Skeletal muscle cell (primary cell): Measurements from ENCODE around the gene GSTA4.

Source experiments
- DNase-seq: peaks from one replicate; pipeline ENCODE4 v3.0.0-alpha.2; 2010; ENCODE audit warnings: low read depth
- H3K4me3 ChIP-seq: 2 replicates; pipeline ENCODE4 v1.5.1; 2011; ENCODE audit warnings: low read depth, mild to moderate bottlenecking, control low read depth, low read length, moderate library complexity

Gene GSTA4

DNA sequence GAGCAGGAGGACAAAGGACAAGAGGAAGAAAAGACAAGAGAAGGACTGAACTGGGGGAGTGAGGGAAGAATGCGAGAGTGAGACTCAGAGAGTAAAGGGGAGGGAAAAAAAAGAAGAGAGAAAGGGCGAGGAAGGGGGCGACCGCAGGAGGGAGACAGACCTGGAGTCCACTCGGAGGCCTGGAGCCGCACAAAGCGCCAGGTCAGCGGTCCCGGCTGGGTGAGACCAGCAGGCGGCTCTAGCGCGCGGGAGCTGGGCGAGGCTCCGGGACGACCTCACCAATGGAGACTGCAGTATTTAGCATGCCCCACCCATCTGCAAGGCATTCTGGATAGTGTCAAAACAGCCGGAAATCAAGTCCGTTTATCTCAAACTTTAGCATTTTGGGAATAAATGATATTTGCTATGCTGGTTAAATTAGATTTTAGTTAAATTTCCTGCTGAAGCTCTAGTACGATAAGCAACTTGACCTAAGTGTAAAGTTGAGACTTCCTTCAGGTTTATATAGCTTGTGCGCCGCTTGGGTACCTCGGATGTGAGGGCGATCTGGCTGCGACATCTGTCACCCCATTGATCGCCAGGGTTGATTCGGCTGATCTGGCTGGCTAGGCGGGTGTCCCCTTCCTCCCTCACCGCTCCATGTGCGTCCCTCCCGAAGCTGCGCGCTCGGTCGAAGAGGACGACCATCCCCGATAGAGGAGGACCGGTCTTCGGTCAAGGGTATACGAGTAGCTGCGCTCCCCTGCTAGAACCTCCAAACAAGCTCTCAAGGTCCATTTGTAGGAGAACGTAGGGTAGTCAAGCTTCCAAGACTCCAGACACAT lies at the start of gene GSTA4:
GSTA4 (minus strand) TSS at position 196 of the 824 bp plus-strand sequence. CDS start 1,041 bp downstream, outside the sequence.
- DNase-seq = peak; percentile 94
- H3K4me3 ChIP-seq = peak within 1 kb of the TSS; percentile 76

DNA sequence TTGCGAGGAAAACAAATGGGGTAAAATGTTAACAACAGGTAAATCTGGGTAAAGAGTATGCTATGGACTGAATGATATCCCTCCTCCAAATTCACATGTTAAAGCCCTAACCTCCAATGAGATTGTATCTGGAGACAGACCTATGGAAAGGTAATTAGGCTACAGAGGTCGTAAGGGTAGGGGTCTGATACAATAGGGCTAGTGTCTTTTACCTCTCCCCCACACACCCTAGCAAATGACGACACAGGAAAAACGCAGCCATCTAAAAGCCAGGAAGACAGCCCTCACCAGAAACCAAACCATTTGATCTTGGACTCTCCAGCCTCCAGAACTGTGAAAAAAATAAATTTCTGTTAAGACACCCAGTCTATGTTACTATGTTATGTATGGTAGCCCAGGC lies 49.5 kb upstream of the GSTA4 start:
- no peak for DNase-seq
- no peak overlapping the region for H3K4me3 ChIP-seq

- no peak overlapping the region for H3K4me3 ChIP-seq
- DNase-seq = no peak
These were observed 49.0 kb upstream of the GSTA4 start for GRCh38 chr6:53044071-53044470.

DNA sequence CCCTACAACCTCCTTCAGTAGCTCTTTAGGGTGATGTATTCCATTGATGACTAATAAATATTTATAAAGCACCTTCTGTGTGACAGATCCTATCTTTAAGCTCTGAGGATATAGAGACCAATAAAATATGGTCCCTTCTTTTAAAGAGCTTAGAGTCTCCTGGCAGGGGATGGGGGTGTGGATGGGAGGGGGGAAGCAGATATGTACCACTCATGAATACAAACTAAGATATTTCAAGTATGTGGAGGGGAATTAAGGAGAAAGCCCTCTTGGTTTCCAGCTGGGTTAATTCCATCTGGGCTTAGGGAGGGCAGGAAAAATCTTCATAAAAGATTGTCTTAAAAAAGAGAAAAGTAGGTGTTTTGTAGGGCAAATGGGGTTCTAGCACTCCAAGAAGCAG lies 48.5 kb upstream of the GSTA4 start:
- no peak overlapping the region for H3K4me3 ChIP-seq
- DNase-seq = no peak

- H3K4me3 ChIP-seq = no peak overlapping the region
- DNase-seq = peak; percentile 69
These were observed 47.0 kb upstream of the GSTA4 start for GRCh38 chr6:53042112-53042511.

- no peak overlapping the region for H3K4me3 ChIP-seq
- DNase-seq = peak; percentile 50
These were observed 46.3 kb upstream of the GSTA4 start for GRCh38 chr6:53041356-53041755.

GRCh38 chr6:53038596-53038995 lies 43.5 kb upstream of the GSTA4 start:
- no peak for DNase-seq
- H3K4me3 ChIP-seq = no peak overlapping the region

DNA sequence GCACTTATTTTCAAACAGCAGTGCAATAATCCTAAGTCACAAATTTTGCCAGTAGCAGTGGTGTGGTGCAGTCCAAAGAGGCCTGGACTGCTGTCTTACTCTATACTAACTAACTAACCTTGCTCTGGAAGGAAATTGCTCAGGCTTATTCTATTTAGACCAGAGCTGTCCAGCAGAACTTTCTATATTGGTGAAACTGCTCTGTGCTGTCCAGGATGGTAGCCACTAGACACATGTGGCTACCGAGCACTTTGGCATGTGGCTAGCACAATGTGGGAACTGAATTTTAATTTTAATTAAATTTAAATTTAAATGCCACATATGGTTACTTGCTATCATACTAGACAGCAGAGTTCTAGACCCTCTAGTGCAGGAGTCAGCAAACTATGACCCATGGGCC lies 43.1 kb upstream of the GSTA4 start:
- no peak for DNase-seq
- H3K4me3 ChIP-seq = no peak overlapping the region

- H3K4me3 ChIP-seq = no peak overlapping the region
- DNase-seq = no peak
These were observed 40.6 kb upstream of the GSTA4 start for GRCh38 chr6:53035549-53036213.

- peak; percentile 83 for DNase-seq
- no peak overlapping the region for H3K4me3 ChIP-seq
These were observed 38.7 kb upstream of the GSTA4 start for GRCh38 chr6:53033764-53034163.

GRCh38 chr6:53032849-53033248 lies 37.8 kb upstream of the GSTA4 start:
- no peak overlapping the region for H3K4me3 ChIP-seq
- DNase-seq = peak; percentile 53

GRCh38 chr6:53031281-53031680 lies 36.2 kb upstream of the GSTA4 start:
- DNase-seq = no peak
- no peak overlapping the region for H3K4me3 ChIP-seq

GRCh38 chr6:53029761-53030160 lies 34.7 kb upstream of the GSTA4 start:
- no peak overlapping the region for H3K4me3 ChIP-seq
- DNase-seq = no peak

DNA sequence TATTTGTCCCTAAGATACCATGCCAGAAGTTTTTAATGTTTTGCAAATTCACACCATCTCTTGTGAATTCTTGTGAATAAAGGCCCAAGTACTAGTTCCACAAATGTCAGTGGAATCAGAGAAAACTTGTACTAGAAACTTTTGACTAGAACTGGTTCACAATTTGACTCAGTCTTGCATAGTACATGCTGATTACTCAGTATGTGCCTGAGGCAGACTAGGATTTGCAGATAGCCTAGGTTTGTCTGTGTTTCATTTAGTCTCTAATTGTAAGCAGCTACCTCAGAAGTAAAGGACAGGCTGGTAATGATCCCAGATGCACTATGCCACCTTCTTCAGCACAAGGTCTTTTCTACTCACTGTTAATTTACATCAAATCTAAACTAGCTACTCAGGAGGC lies 34.2 kb upstream of the GSTA4 start:
- no peak overlapping the region for H3K4me3 ChIP-seq
- no peak for DNase-seq

DNA sequence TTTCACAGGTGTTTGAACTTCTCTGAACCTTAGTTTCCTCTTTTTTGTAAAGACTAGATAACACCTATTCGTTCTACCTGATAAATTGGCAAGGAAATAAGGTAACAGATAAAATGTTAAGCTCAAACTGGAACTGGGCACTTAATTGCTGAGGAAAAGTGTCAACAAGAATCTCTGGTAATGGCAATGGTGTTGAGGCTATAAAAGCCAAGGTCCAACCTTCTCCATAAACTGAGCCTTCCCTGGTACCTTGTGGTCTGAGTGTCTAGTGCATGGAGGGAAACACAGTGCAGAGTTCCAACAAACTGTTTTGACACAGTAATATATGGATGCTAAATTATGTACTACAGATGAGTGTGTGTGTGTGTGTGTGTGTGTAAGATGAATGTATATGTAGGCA lies 33.4 kb upstream of the GSTA4 start:
- no peak overlapping the region for H3K4me3 ChIP-seq
- DNase-seq = no peak

DNA sequence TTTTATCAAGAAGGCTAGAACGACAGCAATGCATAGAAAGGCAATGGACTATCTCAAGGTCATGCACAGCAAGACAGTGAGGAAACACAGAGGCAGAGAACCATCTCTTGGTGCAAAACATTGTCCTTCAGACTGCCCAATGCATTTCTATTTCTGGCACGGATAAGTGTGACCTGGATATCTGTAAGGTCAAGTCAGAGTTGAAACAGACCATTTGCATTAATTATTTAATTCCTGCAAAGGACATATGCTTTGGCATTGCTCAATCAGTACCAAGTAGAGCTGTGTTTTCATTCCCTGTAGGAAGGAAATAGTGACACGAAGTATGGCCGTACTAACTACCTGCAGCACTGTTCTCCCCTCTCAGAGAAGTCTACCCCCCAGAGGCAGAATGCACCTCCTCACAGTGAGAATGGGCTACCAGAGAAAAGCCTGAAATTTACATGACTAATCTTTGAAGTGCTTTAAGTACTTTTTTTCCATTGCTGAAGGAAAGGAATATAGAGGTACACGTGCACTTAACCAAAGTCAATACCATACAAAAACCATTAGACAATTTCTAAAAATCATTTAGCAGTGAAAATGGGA lies 32.1 kb upstream of the GSTA4 start:
- DNase-seq = no peak
- no peak overlapping the region for H3K4me3 ChIP-seq

GRCh38 chr6:53026526-53026925 lies 31.4 kb upstream of the GSTA4 start:
- H3K4me3 ChIP-seq = no peak overlapping the region
- DNase-seq = no peak

- H3K4me3 ChIP-seq = no peak overlapping the region
- DNase-seq = no peak
These were observed 28.2 kb upstream of the GSTA4 start for GRCh38 chr6:53023323-53023722.

- H3K4me3 ChIP-seq = no peak overlapping the region
- peak; percentile 47 for DNase-seq
These were observed 25.1 kb upstream of the GSTA4 start for GRCh38 chr6:53020005-53020744.

GRCh38 chr6:53018446-53018845 lies 23.4 kb upstream of the GSTA4 start:
- DNase-seq = no peak
- no peak overlapping the region for H3K4me3 ChIP-seq
